Progenitor cell of endocrine pancreas (in vitro differentiated cells): ENCODE data around the gene DQX1. TPM values are rescaled to one million over a fixed set of nuclear protein-coding genes. Genes with fewer than 3 reads are reported as not detected.

ENCODE experiments used
- DNase-seq: peaks from one replicate; pipeline ENCODE4 v3.0.0; 2021; ENCODE audit warnings: low spot score; ENCODE audit not compliant: unreplicated experiment
- H3K27ac Mint-ChIP-seq: 2 replicates; pipeline ENCODE4 v1.8.0; 2021; ENCODE audit warnings: mild to moderate bottlenecking, moderate library complexity, mixed read lengths
- H3K27me3 Mint-ChIP-seq: 2 replicates; pipeline ENCODE4 v1.8.0; 2021; ENCODE audit warnings: mixed read lengths
- H3K36me3 Mint-ChIP-seq: 2 replicates; pipeline ENCODE4 v1.8.0; 2022; ENCODE audit warnings: mixed read lengths; ENCODE audit not compliant: insufficient read depth
- H3K4me1 Mint-ChIP-seq: 2 replicates; pipeline ENCODE4 v1.8.0; 2021; ENCODE audit warnings: low read depth, mixed read lengths
- H3K4me3 Mint-ChIP-seq: 2 replicates; pipeline ENCODE4 v1.8.0; 2021; ENCODE audit warnings: low read depth, mild to moderate bottlenecking, moderate library complexity, mixed read lengths
- H3K9me3 Mint-ChIP-seq: 2 replicates; pipeline ENCODE4 v1.8.0; 2021; ENCODE audit warnings: low read depth, mixed read lengths
- CTCF ChIP-seq: fragments of 200-600 bp; sonication (generic); IDR thresholded peaks from one replicate; pipeline ENCODE4 v1.5.0; 2021; ENCODE audit warnings: antibody characterized with exemption, mild to moderate bottlenecking; ENCODE audit not compliant: unreplicated experiment
- long read RNA-seq: library from polyadenylated mRNA; unstranded; transcript quantifications from one replicate; pipeline ENCODE4 v2.0.0, GENCODE V29; 2020
- total RNA-seq: library from RNA; stranded (reverse); gene quantifications from 2 replicates; pipeline ENCODE4 v1.2.1, GENCODE V29; 2021

Gene DQX1
- total RNA-seq: 1.5 and 1.7 TPM in 2 replicates
- long read RNA-seq, partial matches to known transcripts: 0 of 1 reads
- long read RNA-seq, other reads (novel, unspliced or antisense): 0 of 1 reads

- no peak within 1 kb of the TSS for H3K27ac Mint-ChIP-seq
- peaks cover 13% of the 10 kb centered on the region for H3K4me1 Mint-ChIP-seq
- no peaks in the 10 kb centered on the region for H3K9me3 Mint-ChIP-seq
- DNase-seq: no peak
- peaks cover 21% of the 10 kb centered on the region for H3K27me3 Mint-ChIP-seq
- peaks cover 11% of the 10 kb centered on the region for H3K36me3 Mint-ChIP-seq
- no peak for TF ChIP-seq CTCF
- peak within 1 kb of the TSS; percentile 44 for H3K4me3 Mint-ChIP-seq
Measured at GRCh38 chr2:74525717-74526648, at the start of gene DQX1. DQX1 (minus strand) TSS chr2:74526231; CDS start chr2:74525729, 502 bp downstream.

- no peak overlapping the region for H3K4me3 Mint-ChIP-seq
- H3K27ac Mint-ChIP-seq: no peak overlapping the region
- no peaks in the 10 kb centered on the region for H3K9me3 Mint-ChIP-seq
- no peak for TF ChIP-seq CTCF
- no peak for DNase-seq
- no peaks in the 10 kb centered on the region for H3K36me3 Mint-ChIP-seq
- no peaks in the 10 kb centered on the region for H3K4me1 Mint-ChIP-seq
- H3K27me3 Mint-ChIP-seq: peaks cover 18% of the 10 kb centered on the region
Measured at GRCh38 chr2:74575320-74575719, 49.3 kb upstream of the DQX1 start.

GRCh38 chr2:74573747-74574562 lies 47.9 kb upstream of the DQX1 start:
- Mint-ChIP-seq H3K27me3 (peaks cover 15% of the 10 kb centered on the region), H3K9me3 (no peaks in the 10 kb centered on the region), H3K27ac (no peak overlapping the region), H3K36me3 (no peaks in the 10 kb centered on the region), H3K4me1 (no peaks in the 10 kb centered on the region), H3K4me3 (no peak overlapping the region)
- no peak for DNase-seq
- no peak for TF ChIP-seq CTCF

GRCh38 chr2:74572178-74572925 lies 46.3 kb upstream of the DQX1 start:
- no peak for TF ChIP-seq CTCF
- Mint-ChIP-seq H3K4me3 (no peak overlapping the region), H3K36me3 (no peaks in the 10 kb centered on the region), H3K4me1 (no peaks in the 10 kb centered on the region), H3K27me3 (peaks cover 18% of the 10 kb centered on the region), H3K27ac (no peak overlapping the region), H3K9me3 (no peaks in the 10 kb centered on the region)
- DNase-seq: no peak
